Occipital lobe (tissue), 2 donors: Measurements from ENCODE around the gene TREML1. TPM values are rescaled to one million over a fixed set of nuclear protein-coding genes. Genes with fewer than 3 reads are reported as not detected.
"Not testable (repeated sequence)": the region's sequence is repeated elsewhere in the genome, so short reads cannot be mapped to it uniquely, and the experiment has no call there.

ENCODE experiments used
- DNase-seq: peaks from one replicate; lab custom pipeline; 2025; lab: John Stamatoyannopoulos, UW
- total RNA-seq: library from RNA; depleted of rRNA; stranded (reverse); fragments of >200 nt; gene quantifications from one replicate; pipeline ENCODE4 v1.2.3, GENCODE V29; 2014

TREML1 gene
- total RNA-seq, 1 donor from 2014 or later = not detected

GRCh38 chr6:41150671-41151070 is 3.5 kb downstream of the TREML1 start:
- DNase-seq = no peak

DNA sequence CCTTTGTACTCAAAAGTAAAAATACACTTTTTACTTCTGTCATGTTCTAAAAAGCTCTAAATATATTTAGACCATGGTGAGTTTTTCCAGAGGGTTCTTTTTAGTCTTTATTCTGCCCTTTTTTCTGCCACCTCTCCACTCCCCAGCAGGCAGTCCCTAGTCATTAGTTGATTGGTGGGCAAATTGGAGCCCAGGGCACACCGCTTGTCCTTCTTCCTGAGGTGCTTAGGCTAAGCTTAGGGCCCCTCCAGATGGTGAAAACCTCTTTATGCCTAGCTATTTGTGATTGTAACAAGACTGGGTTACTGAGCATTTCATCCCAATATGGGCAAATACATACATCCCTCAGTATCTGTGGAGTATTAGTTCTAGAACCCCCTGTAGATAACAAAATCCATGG is 6.2 kb downstream of the TREML1 start:
- DNase-seq = no peak

DNA sequence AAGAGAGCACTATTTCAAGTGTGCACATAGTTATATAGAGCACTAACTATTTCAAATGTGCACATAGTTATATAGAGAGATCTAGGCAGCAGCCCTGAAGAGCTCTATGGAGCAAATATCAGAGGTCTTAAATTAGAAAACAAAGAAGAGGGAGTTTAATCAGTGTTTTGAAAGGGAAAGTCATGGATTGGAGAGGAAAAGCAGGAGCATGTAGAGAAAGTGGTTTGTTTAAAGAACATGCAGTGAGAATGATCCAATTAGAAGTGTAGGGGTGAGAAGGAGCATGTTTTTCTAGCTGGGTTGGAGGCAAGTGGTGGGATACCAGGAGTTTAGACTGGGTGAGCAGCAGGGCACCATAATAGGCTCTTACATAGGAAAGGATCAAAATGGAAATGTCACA is 17.2 kb downstream of the TREML1 start:
- DNase-seq = no peak

GRCh38 chr6:41135062-41135832 is 18.9 kb downstream of the TREML1 start:
- no peak for DNase-seq

DNA sequence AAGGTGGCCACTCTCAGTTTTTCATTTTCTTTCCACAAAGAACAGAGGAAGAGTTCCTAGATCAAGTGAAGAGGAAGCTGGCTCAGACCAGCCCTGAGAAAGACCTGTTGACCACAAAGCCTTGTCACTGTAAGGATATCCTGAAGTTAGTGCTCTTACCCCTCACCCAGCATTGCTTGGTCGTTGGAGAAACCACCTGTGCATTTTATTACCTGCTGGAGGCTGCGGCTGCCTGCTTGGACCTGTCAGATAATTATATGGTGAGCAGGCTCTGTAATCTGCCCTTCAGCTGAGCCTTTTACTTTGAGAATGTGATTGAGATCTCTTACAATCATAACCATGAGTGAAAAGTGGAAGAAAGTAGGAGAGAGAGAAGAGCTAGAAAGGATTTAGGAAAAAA is 21.9 kb downstream of the TREML1 start:
- DNase-seq = no peak

DNA sequence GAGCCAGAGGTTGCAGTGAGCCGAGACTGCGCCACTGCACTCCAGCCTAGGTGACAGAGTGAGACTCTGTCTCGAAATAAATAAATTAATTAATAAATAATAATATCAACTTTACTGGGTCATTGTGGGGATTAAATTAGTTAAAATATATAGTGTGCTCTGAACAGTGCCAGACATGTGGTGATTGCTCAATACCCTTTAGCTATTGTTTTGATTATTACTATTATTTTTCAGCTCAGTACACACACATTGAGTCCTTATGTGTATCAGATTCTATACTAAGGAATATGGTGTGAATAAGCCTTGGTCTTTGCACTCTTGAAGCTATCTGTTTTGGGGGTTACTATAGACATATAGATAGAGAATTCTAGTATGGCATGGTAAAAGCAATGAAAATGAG is 28.9 kb downstream of the TREML1 start:
- DNase-seq = no peak

DNA sequence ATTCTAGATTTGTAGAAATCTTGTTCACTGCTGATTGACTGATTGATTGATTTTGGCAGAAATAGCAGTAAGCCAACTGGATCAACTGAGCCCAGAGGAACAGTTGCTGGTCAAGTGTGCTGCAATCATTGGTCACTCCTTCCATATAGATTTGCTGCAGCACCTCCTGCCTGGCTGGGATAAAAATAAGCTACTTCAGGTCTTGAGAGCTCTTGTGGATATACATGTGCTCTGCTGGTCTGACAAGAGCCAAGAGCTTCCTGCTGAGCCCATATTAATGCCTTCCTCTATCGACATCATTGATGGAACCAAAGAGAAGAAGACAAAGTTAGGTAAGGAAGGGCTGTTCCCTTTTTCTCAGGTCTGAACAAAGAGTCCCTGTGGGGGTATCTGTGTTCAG is 31.2 kb downstream of the TREML1 start:
- no peak for DNase-seq

GRCh38 chr6:41122373-41122772 is 31.8 kb downstream of the TREML1 start:
- no peak for DNase-seq

- no peak for DNase-seq
These were observed 34.1 kb downstream of the TREML1 start for GRCh38 chr6:41120058-41120457.

DNA sequence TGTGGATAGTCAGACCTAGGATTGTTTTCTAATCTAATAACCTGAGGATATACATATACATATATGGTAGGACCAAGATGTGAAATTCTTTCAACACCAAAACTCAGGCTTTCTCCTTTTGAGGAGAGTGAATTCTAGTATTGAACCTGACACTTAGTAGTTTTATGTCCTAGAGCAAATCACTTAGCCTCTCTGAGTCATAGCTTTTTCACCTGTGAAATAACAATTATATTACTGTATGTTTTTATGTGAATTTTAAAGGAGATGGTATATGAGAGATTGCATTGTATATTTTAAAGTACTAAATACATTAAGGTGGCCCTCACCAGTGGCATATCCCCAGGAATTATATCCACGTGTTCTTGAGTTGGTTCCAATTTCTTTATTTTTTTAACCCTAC is 34.6 kb downstream of the TREML1 start:
- DNase-seq = no peak

DNA sequence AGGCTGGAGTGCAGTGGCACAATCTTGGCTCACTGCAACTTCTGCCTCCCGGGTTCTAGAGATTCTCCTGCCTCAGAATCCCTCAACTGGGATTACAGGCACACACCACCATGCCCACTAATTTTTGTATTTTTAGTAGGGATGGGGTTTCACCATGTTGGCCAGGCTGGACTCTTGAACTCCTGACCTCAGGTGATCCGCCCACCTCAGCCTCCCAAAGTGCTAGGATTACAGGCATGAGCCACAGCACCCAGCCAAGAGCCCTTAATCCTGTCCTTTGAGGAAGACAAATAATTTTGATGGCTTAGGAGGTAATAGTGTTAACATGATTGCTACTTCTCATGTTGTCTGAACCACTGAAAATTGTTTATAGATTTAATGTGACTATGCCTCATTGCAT is 39.1 kb downstream of the TREML1 start:
- not testable (repeated sequence) for DNase-seq

- DNase-seq = no peak
These were observed 43.1 kb downstream of the TREML1 start for GRCh38 chr6:41111017-41111416.

GRCh38 chr6:41103847-41104246 is 50.3 kb downstream of the TREML1 start:
- DNase-seq = no peak

GRCh38 chr6:41100871-41101287 is 53.3 kb downstream of the TREML1 start:
- no peak for DNase-seq

Other genes with a start within 250 kb of the TREML1 start
- 0.16 TPM for gene UNC5CL, start 115.1 kb downstream of the TREML1 start, total RNA-seq
- not detected for gene TSPO2, start 111.9 kb downstream of the TREML1 start, total RNA-seq
- gene APOBEC2, start 101.1 kb downstream of the TREML1 start, total RNA-seq = 0.62 TPM
- 15.8 TPM for gene OARD1, start 82.0 kb downstream of the TREML1 start, total RNA-seq
- 40.4 TPM for gene NFYA, start 81.4 kb downstream of the TREML1 start, total RNA-seq
- 10.5 TPM for gene TREM2, start 8.8 kb upstream of the TREML1 start, total RNA-seq
- not detected for gene TREML2, start 46.8 kb upstream of the TREML1 start, total RNA-seq
- not detected for gene TREML4, start 74.0 kb upstream of the TREML1 start, total RNA-seq
- gene TREM1, start 132.3 kb upstream of the TREML1 start, total RNA-seq = not detected
- not detected for gene NCR2, start 181.3 kb upstream of the TREML1 start, total RNA-seq